H1 (cell line): Measurements from ENCODE around the gene PPARD. TPM values are rescaled to one million over a fixed set of nuclear protein-coding genes. Genes with fewer than 3 reads are reported as not detected.

Experiments
- CTCF ChIA-PET: fragments of 300-600 bp; sonication (Branson Sonifier 250); formaldehyde crosslinking; loops from one replicate; lab custom pipeline; 2021; ENCODE audit not compliant: partially characterized antibody; lab: Charles Lee
- POLR2A ChIA-PET: fragments of 300-600 bp; sonication (Branson Sonifier 250); formaldehyde crosslinking; loops from one replicate; lab custom pipeline; 2021; ENCODE audit warnings: inconsistent platforms; ENCODE audit not compliant: partially characterized antibody; lab: Charles Lee
- DNase-seq, 2 experiments: peaks; one replicate each; pipeline versions ENCODE4 v3.0.0 to v3.0.0-alpha.2; 2010 to 2022; ENCODE audit warnings: low spot score in 2 of 2, low read depth in 1 of 2, mixed read lengths in 1 of 2
- FAIRE-seq: peaks from 2 replicates; lab custom pipeline; 2011; peaks lifted over from hg19 to GRCh38; lab: Jason Lieb, UNC
- H2AFZ ChIP-seq: 2 replicates; pipeline ENCODE4 v1.8.1; 2012; ENCODE audit warnings: low read length, inconsistent platforms
- H2AK5ac ChIP-seq: 2 replicates; pipeline ENCODE4 v1.6.1; 2013; ENCODE audit warnings: low read depth, low read length
- H2BK120ac ChIP-seq: replicated peaks from 2 replicates; pipeline ENCODE3; 2013; ENCODE audit warnings: low read depth, low read length, inconsistent platforms
- H2BK12ac ChIP-seq: 2 replicates; pipeline ENCODE4 v1.6.1; 2013; ENCODE audit warnings: low read depth, low read length
- H2BK15ac ChIP-seq: 2 replicates; pipeline ENCODE4 v1.6.1; 2013; ENCODE audit warnings: low read length
- H2BK20ac ChIP-seq: 2 replicates; pipeline ENCODE4 v1.6.1; 2013; ENCODE audit warnings: low read length
- H2BK5ac ChIP-seq: 2 replicates; pipeline ENCODE4 v1.6.1; 2013; ENCODE audit warnings: low read depth, low read length
- H3K14ac ChIP-seq: 2 replicates; pipeline ENCODE4 v1.6.1; 2013; ENCODE audit warnings: inconsistent platforms; ENCODE audit not compliant: insufficient read length
- H3K18ac ChIP-seq: 2 replicates; pipeline ENCODE4 v1.6.1; 2013; ENCODE audit warnings: low read length; ENCODE audit errors: extremely low read depth
- H3K23ac ChIP-seq: 2 replicates; pipeline ENCODE4 v1.6.1; 2013; ENCODE audit warnings: inconsistent platforms; ENCODE audit not compliant: insufficient read length
- H3K23me2 ChIP-seq: 2 replicates; pipeline ENCODE4 v1.6.1; 2013; ENCODE audit warnings: low read depth, low read length
- H3K27ac ChIP-seq: 2 replicates; pipeline ENCODE4 v1.6.1; 2011; ENCODE audit warnings: low read depth, low read length, inconsistent platforms
- H3K27me3 ChIP-seq, 4 experiments: replicated peaks in 1 of 4; 1 replicate in 1 of 4; 2 replicates in 3 of 4; pipeline versions ENCODE4 v1.6.1 to v1.8.1; 2011 to 2013; ENCODE audit warnings: low read length in 3 of 4, mild to moderate bottlenecking in 3 of 4, inconsistent platforms in 2 of 4, mixed read lengths in 2 of 4, moderate library complexity in 1 of 4; ENCODE audit not compliant: control insufficient read depth in 3 of 4, insufficient read depth in 3 of 4; ENCODE audit errors: extremely low read depth in 1 of 4
- H3K36me3 ChIP-seq, 4 experiments: 2 replicates each; pipeline versions ENCODE4 v1.6.1 to v1.8.1; 2011 to 2013; ENCODE audit warnings: mild to moderate bottlenecking in 4 of 4, low read length in 3 of 4, moderate library complexity in 2 of 4, control low read depth in 1 of 4, inconsistent platforms in 1 of 4; ENCODE audit not compliant: insufficient read depth in 4 of 4, control insufficient read depth in 2 of 4
- H3K4ac ChIP-seq: replicated peaks from 2 replicates; pipeline ENCODE3; 2013; ENCODE audit warnings: low read length, low read depth, mixed read lengths, inconsistent platforms; ENCODE audit not compliant: insufficient read length
- H3K4me1 ChIP-seq, 4 experiments: replicated peaks in 1 of 4; 1 replicate in 1 of 4; 2 replicates in 3 of 4; pipeline versions ENCODE4 v1.6.1 to v1.8.1; 2011 to 2013; ENCODE audit warnings: low read length in 3 of 4, inconsistent platforms in 2 of 4, mixed read lengths in 1 of 4; ENCODE audit not compliant: insufficient read depth in 4 of 4, control insufficient read depth in 3 of 4
- H3K4me2 ChIP-seq, 2 experiments: 2 replicates each; pipeline versions ENCODE4 v1.6.1 to v1.8.1; 2011 to 2013; ENCODE audit warnings: low read depth in 2 of 2, low read length in 2 of 2, control low read depth in 1 of 2, inconsistent platforms in 1 of 2, mild to moderate bottlenecking in 1 of 2; ENCODE audit not compliant: insufficient read depth in 1 of 2
- H3K4me3 ChIP-seq, 4 experiments: fragments of 200-600, 300-600 bp in 1 of 4; sonication (generic), shearing (Covaris generic), sonication (Bioruptor Twin) in 1 of 4; 2 replicates each; pipeline versions ENCODE4 v1.5.1 to v1.8.1; 2011 to 2016; ENCODE audit warnings: low read length in 4 of 4, low read depth in 3 of 4, control low read depth in 2 of 4, inconsistent platforms in 2 of 4, mild to moderate bottlenecking in 2 of 4, mixed read lengths in 1 of 4, moderate library complexity in 1 of 4; ENCODE audit not compliant: insufficient read depth in 2 of 4; ENCODE audit errors: extremely low read depth in 1 of 4
- H3K56ac ChIP-seq: replicated peaks from 2 replicates; pipeline ENCODE3; 2013; ENCODE audit warnings: low read depth, mild to moderate bottlenecking, mixed read lengths, low read length, inconsistent platforms; ENCODE audit not compliant: insufficient read length
- H3K79me1 ChIP-seq: 2 replicates; pipeline ENCODE4 v1.6.1; 2013; ENCODE audit warnings: low read depth, low read length, control low read depth
- H3K79me2 ChIP-seq, 2 experiments: 2 replicates each; pipeline versions ENCODE4 v1.6.1 to v1.8.1; 2012 to 2013; ENCODE audit warnings: low read length in 2 of 2, mild to moderate bottlenecking in 2 of 2, inconsistent platforms in 1 of 2; ENCODE audit not compliant: insufficient read depth in 2 of 2, control insufficient read depth in 1 of 2
- H3K9ac ChIP-seq, 4 experiments: replicated peaks in 1 of 4; 1 replicate in 1 of 4; 2 replicates in 3 of 4; pipeline versions ENCODE4 v1.6.1 to v1.8.1; 2011 to 2013; ENCODE audit warnings: low read depth in 3 of 4, low read length in 3 of 4, control low read depth in 2 of 4, mild to moderate bottlenecking in 2 of 4, moderate library complexity in 2 of 4, inconsistent platforms in 1 of 4; ENCODE audit errors: extremely low read depth in 1 of 4
- H3K9me3 ChIP-seq, 2 experiments: 2 replicates each; pipeline versions ENCODE4 v1.6.1 to v1.8.1; 2012 to 2013; ENCODE audit warnings: mild to moderate bottlenecking in 2 of 2, moderate library complexity in 2 of 2, control low read depth in 1 of 2, inconsistent platforms in 1 of 2, low read depth in 1 of 2, low read length in 1 of 2, mixed read lengths in 1 of 2; ENCODE audit not compliant: insufficient read depth in 2 of 2
- H4K20me1 ChIP-seq, 2 experiments: replicated peaks in 1 of 2; 2 replicates each; pipeline versions ENCODE3 to v1.8.1; 2011 to 2013; ENCODE audit warnings: inconsistent platforms in 2 of 2, low read length in 2 of 2, mild to moderate bottlenecking in 1 of 2; ENCODE audit not compliant: insufficient read depth in 2 of 2, control insufficient read depth in 1 of 2
- H4K5ac ChIP-seq: 2 replicates; pipeline ENCODE4 v1.6.1; 2013; ENCODE audit warnings: low read length, low read depth, mixed read lengths, inconsistent platforms; ENCODE audit not compliant: insufficient read length
- H4K8ac ChIP-seq: 2 replicates; pipeline ENCODE4 v1.8.0; 2013; ENCODE audit warnings: mild to moderate bottlenecking, moderate library complexity, low read length, inconsistent platforms; ENCODE audit not compliant: insufficient read depth; ENCODE audit errors: extremely low read depth
- H4K91ac ChIP-seq: replicated peaks from 2 replicates; pipeline ENCODE3; 2013; ENCODE audit warnings: low read length, mixed read lengths, inconsistent platforms; ENCODE audit not compliant: insufficient read length
- ATF3 ChIP-seq: IDR thresholded peaks from 2 replicates; pipeline ENCODE4 v1.6.1; 2011; ENCODE audit warnings: low read depth, mild to moderate bottlenecking, low read length; ENCODE audit not compliant: insufficient read depth
- BRCA1 ChIP-seq: IDR thresholded peaks from 2 replicates; pipeline ENCODE4 v1.6.1; 2012; ENCODE audit warnings: low read depth, low read length, improper control_type of control experiment
- CBX8 ChIP-seq: fragments of 300-800, 300-1000 bp; sonication (generic); IDR thresholded peaks from 2 replicates; pipeline ENCODE4 v1.7.1; 2016; ENCODE audit warnings: low read depth, low read length, borderline replicate concordance
- CTCF ChIP-seq, 3 experiments: IDR thresholded peaks; 1 replicate in 2 of 3; 2 replicates in 1 of 3; pipeline versions ENCODE4 v1.5.1 to v1.6.1; 2011; ENCODE audit warnings: low read length in 3 of 3, mild to moderate bottlenecking in 3 of 3, inconsistent platforms in 2 of 3, low read depth in 1 of 3, moderate library complexity in 1 of 3; ENCODE audit not compliant: insufficient read depth in 1 of 3; ENCODE audit errors: control extremely low read depth in 1 of 3
- GABPA ChIP-seq: IDR thresholded peaks from 2 replicates; pipeline ENCODE4 v1.6.1; 2011; ENCODE audit warnings: mild to moderate bottlenecking, low read length, moderate library complexity, borderline replicate concordance; ENCODE audit not compliant: insufficient read depth
- HDAC2 ChIP-seq, 2 experiments: fragments of 300-600 bp in 1 of 2; sonication (generic) in 1 of 2; IDR thresholded peaks; 2 replicates each; pipeline ENCODE4 v1.6.1; 2011 to 2012; ENCODE audit warnings: low read depth in 2 of 2, low read length in 2 of 2, mild to moderate bottlenecking in 2 of 2, moderate library complexity in 2 of 2, borderline replicate concordance in 1 of 2, inconsistent platforms in 1 of 2
- JUN ChIP-seq: IDR thresholded peaks from 2 replicates; pipeline ENCODE4 v1.6.1; 2011; ENCODE audit warnings: low read depth, mild to moderate bottlenecking, improper control_type of control experiment, low read length
- RBBP5 ChIP-seq: IDR thresholded peaks from 2 replicates; pipeline ENCODE4 v1.7.1; 2012; ENCODE audit warnings: low read depth, mild to moderate bottlenecking, inconsistent platforms, low read length, moderate library complexity, borderline replicate concordance
- SP2 ChIP-seq: IDR thresholded peaks from 2 replicates; pipeline ENCODE4 v1.6.1; 2012; ENCODE audit warnings: mild to moderate bottlenecking, low read length, inconsistent platforms
- whole genome bisulfite sequencing, 2 experiments: shearing (Covaris generic) in 1 of 2; methylation state at CpG; one replicate each; pipeline versions ENCODE4 v1.1.6 to v1.1.7; 2013 to 2015; ENCODE audit warnings: low lambda C conversion rate in 2 of 2, mixed read lengths in 2 of 2, inconsistent platforms in 1 of 2, low coverage in 1 of 2, missing lambda C conversion rate in 1 of 2; ENCODE audit not compliant: insufficient replicate concordance in 2 of 2, insufficient coverage in 1 of 2, insufficient read length in 1 of 2; ENCODE audit errors: extremely low coverage in 1 of 2, missing lambda C conversion rate in 1 of 2; 5-methylcytosine and 5-hydroxymethylcytosine counted together
- polyA plus RNA-seq, 7 experiments: library from polyadenylated mRNA; depleted of rRNA in 3 of 7; stranded (reverse) in 5 of 7; unstranded in 2 of 7; fragments of >200 nt in 5 of 7; fragments of 200-250 nt in 2 of 7; gene quantifications; 1 replicate in 5 of 7; 2 replicates in 1 of 7; 4 replicates in 1 of 7; pipeline versions ENCODE4 v1.2.1 to v1.2.3, GENCODE V29; 2011 to 2013; ENCODE audit warnings: missing spikeins in 2 of 7, mixed read lengths in 2 of 7
- total RNA-seq: library from RNA; stranded (reverse); fragmentation: NEBNext Ultra II Directional; extraction: Animal tissue kit (Norgen Biotek cat#: 25700); gene quantifications from 2 replicates; pipeline ENCODE4 v1.2.1, GENCODE V29; 2021

PPARD gene
- total and polyA plus RNA-seq, 2 of the 8 experiments (the other 6 are each of a cell fraction or from before 2014, with no cell fraction given) = 14.6 to 14.9 TPM

GRCh38 chr6:35400901-35401311, 58.5 kb downstream of the PPARD start:
- ChIA-PET POLR2A (interaction anchor here (1.3 to 2.1 kb wide), 3 partner anchors 9 to 141 kb away, joined by 4 to 6 read pairs (median 4); partner anchors contain the start of gene ZNF76), CTCF (interaction anchor here (0.8 to 4.2 kb wide), 8 partner anchors 11 to 107 kb away, joined by 3 to 25 read pairs (median 4); no protein-coding TSS in a partner anchor)
- H4K20me1 ChIP-seq = no peaks in the 10 kb centered on the region
- no peak overlapping the region for H4K8ac ChIP-seq
- no peak overlapping the region for H3K56ac ChIP-seq
- H2BK120ac ChIP-seq = no peak overlapping the region
- DNase-seq = no peak
- no peaks in the 10 kb centered on the region; the same call in 1 of the 2 replicates for H3K23me2 ChIP-seq
- H2BK12ac ChIP-seq = no peak overlapping the region
- H3K27me3 ChIP-seq = no peaks in the 10 kb centered on the region
- H3K14ac ChIP-seq = no peak overlapping the region
- H2BK15ac ChIP-seq = no peak overlapping the region
- H4K5ac ChIP-seq = no peak overlapping the region
- H3K36me3 ChIP-seq = no peaks in the 10 kb centered on the region
- no peak overlapping the region for H3K18ac ChIP-seq
- 91% methylated on average over 5 of the region's 5 CpGs; no CpG with 5 or more reads in 1 of the 2 experiments for WGBS, 2 experiments
- H3K23ac ChIP-seq = no peak overlapping the region
- H2AFZ ChIP-seq = no peak overlapping the region
- H3K9me3 ChIP-seq = no peaks in the 10 kb centered on the region
- no peaks in the 10 kb centered on the region; the same call in 1 of the 2 replicates for H3K79me1 ChIP-seq
- H3K9ac ChIP-seq = no peak overlapping the region
- H3K4ac ChIP-seq = no peak overlapping the region
- H3K27ac ChIP-seq = no peak overlapping the region
- H2AK5ac ChIP-seq = no peak overlapping the region
- no peak overlapping the region for H4K91ac ChIP-seq
- no peak overlapping the region; the same call in 1 of the 2 replicates for H2BK5ac ChIP-seq
- FAIRE-seq = no peak
- no peak overlapping the region for H2BK20ac ChIP-seq
- H3K79me2 ChIP-seq = no peaks in the 10 kb centered on the region; a peak in 1 of 4 replicates
- no peak overlapping the region for H3K4me2 ChIP-seq
- H3K4me3 ChIP-seq = no peak overlapping the region
- peaks cover 0 to 8% (median 0%) of the 10 kb centered on the region in 4 experiments; a peak in 2 of 7 replicates for H3K4me1 ChIP-seq
- TF ChIP-seq HDAC2 (IDR thresholded peaks at IDR 0.05; ENCODE audit: borderline replicate concordance in 1 of 2, low read depth in 2 of 2, low read length in 2 of 2) (no peak), ATF3 (no peak), JUN (no peak), GABPA (no peak), RBBP5 (no peak), CBX8 (no peak), SP2 (no peak), BRCA1 (no peak), CTCF (IDR thresholded peaks at IDR 0.05; ENCODE audit: control extremely low read depth in 1 of 3, insufficient read depth in 1 of 3, low read depth in 1 of 3, low read length in 3 of 3) (no peak)
